HEK293 (cell line): ENCODE measurements around the gene RCAN2.

ENCODE experiments used
- CTCF ChIA-PET: fragments of 350-600 bp; formaldehyde crosslinking; extraction: SDS; loops from one replicate; lab custom pipeline; 2021; ENCODE audit warnings: antibody characterized with exemption; lab: Yijun Ruan, JAX
- POLR2A ChIA-PET: fragments of 300-600 bp; formaldehyde crosslinking; extraction: SDS; loops from one replicate; lab custom pipeline; 2020; ENCODE audit warnings: antibody characterized with exemption, inconsistent platforms; lab: Yijun Ruan, JAX
- H3K27ac ChIP-seq: fragments of 200-500 bp; sonication (Bioruptor generic); 2 replicates; pipeline ENCODE4 v1.5.1; 2014; ENCODE audit warnings: low read depth, low read length, control low read depth, inconsistent platforms; ENCODE audit errors: extremely low read depth
- H3K36me3 ChIP-seq, 2 experiments: fragments of 200-500 bp in 1 of 2; sonication (Bioruptor generic) in 1 of 2; 1 replicate in 1 of 2; 2 replicates in 1 of 2; pipeline ENCODE4 v1.5.1; 2014 to 2017; ENCODE audit warnings: inconsistent platforms in 2 of 2, low read length in 2 of 2; ENCODE audit not compliant: control insufficient read depth in 2 of 2, insufficient read depth in 1 of 2
- H3K4me1 ChIP-seq: fragments of 200-500 bp; sonication (Bioruptor generic); 2 replicates; pipeline ENCODE4 v1.5.1; 2014; ENCODE audit warnings: mild to moderate bottlenecking, low read length, inconsistent platforms; ENCODE audit not compliant: control insufficient read depth, insufficient read depth
- H3K4me3 ChIP-seq: 2 replicates; pipeline ENCODE4 v1.5.1; 2011; ENCODE audit warnings: low read depth, mild to moderate bottlenecking, control low read depth, low read length, moderate library complexity
- H3K9me3 ChIP-seq: fragments of 200-500 bp; sonication (Bioruptor generic); 2 replicates; pipeline ENCODE4 v1.5.1; 2014; ENCODE audit warnings: low read depth, low read length, inconsistent platforms; ENCODE audit not compliant: control insufficient read depth, insufficient read depth
- AEBP2 ChIP-seq: fragments of 450-650 bp; formaldehyde crosslinking; IDR thresholded peaks from 2 replicates; pipeline ENCODE4 v1.5.1; 2016; ENCODE audit warnings: missing biosample characterization, missing genetic modification characterization, borderline replicate concordance
- BCL11B ChIP-seq: fragments of 450-650 bp; formaldehyde crosslinking; IDR thresholded peaks from 2 replicates; pipeline ENCODE4 v1.5.1; 2016; ENCODE audit warnings: low read depth, missing biosample characterization, missing genetic modification characterization
- ELK4 ChIP-seq: IDR thresholded peaks from 2 replicates; pipeline ENCODE4 v1.6.1; 2011; ENCODE audit warnings: mild to moderate bottlenecking, low read depth, low read length, borderline replicate concordance
- HOXC10 ChIP-seq: sonication (generic); formaldehyde crosslinking; IDR thresholded peaks from 2 replicates; pipeline ENCODE4 v1.8.1; 2023; ENCODE audit warnings: mild to moderate bottlenecking, missing genetic modification reagents
- INSM2 ChIP-seq: fragments of 450-650 bp; formaldehyde crosslinking; IDR thresholded peaks from 2 replicates; pipeline ENCODE4 v1.5.1; 2016; ENCODE audit warnings: missing biosample characterization, missing genetic modification characterization
- KLF10 ChIP-seq: fragments of 450-650 bp; IDR thresholded peaks from 2 replicates; pipeline ENCODE4 v1.5.1; 2018; ENCODE audit warnings: missing biosample characterization, mild to moderate bottlenecking, missing genetic modification characterization
- OSR2 ChIP-seq: fragments of 450-650 bp; formaldehyde crosslinking; IDR thresholded peaks from 2 replicates; pipeline ENCODE4 v1.5.1; 2016; ENCODE audit warnings: missing biosample characterization, missing genetic modification characterization
- REPIN1 ChIP-seq: fragments of 450-650 bp; formaldehyde crosslinking; IDR thresholded peaks from 2 replicates; pipeline ENCODE4 v1.5.1; 2017; ENCODE audit warnings: missing biosample characterization, missing genetic modification characterization, low read depth
- REST ChIP-seq: fragments of 450-650 bp; formaldehyde crosslinking; IDR thresholded peaks from 2 replicates; pipeline ENCODE4 v1.5.1; 2016; ENCODE audit warnings: missing biosample characterization, missing genetic modification characterization
- SALL2 ChIP-seq: fragments of 450-650 bp; formaldehyde crosslinking; IDR thresholded peaks from 2 replicates; pipeline ENCODE4 v1.5.0; 2017; ENCODE audit warnings: missing biosample characterization, mild to moderate bottlenecking, missing genetic modification characterization, borderline replicate concordance
- SP7 ChIP-seq: fragments of 450-650 bp; formaldehyde crosslinking; IDR thresholded peaks from 2 replicates; pipeline ENCODE4 v1.5.1; 2016; ENCODE audit warnings: missing biosample characterization, missing genetic modification characterization
- ZBTB6 ChIP-seq: fragments of 450-650 bp; formaldehyde crosslinking; IDR thresholded peaks from 2 replicates; pipeline ENCODE4 v1.5.1; 2017; ENCODE audit warnings: missing biosample characterization, missing genetic modification characterization
- ZBTB8A ChIP-seq: fragments of 450-650 bp; formaldehyde crosslinking; IDR thresholded peaks from 2 replicates; pipeline ENCODE4 v1.5.1; 2016; ENCODE audit warnings: missing biosample characterization, missing genetic modification characterization
- ZFP3 ChIP-seq: fragments of 450-650 bp; formaldehyde crosslinking; IDR thresholded peaks from 2 replicates; pipeline ENCODE4 v1.5.1; 2016; ENCODE audit warnings: low read depth, missing biosample characterization, missing genetic modification characterization
- ZNF211 ChIP-seq: fragments of 450-650 bp; formaldehyde crosslinking; IDR thresholded peaks from 2 replicates; pipeline ENCODE4 v1.5.1; 2016; ENCODE audit warnings: low read depth, missing biosample characterization, missing genetic modification characterization
- ZNF549 ChIP-seq: fragments of 450-650 bp; IDR thresholded peaks from 2 replicates; pipeline ENCODE4 v1.5.1; 2018; ENCODE audit warnings: missing biosample characterization, missing genetic modification characterization, mild to moderate bottlenecking, inconsistent platforms, moderate library complexity
- ZNF555 ChIP-seq: fragments of 450-650 bp; formaldehyde crosslinking; conservative IDR thresholded peaks from 2 replicates; pipeline ENCODE4 v1.5.1; 2017; ENCODE audit warnings: missing biosample characterization, mild to moderate bottlenecking, missing genetic modification characterization, inconsistent platforms
- ZNF561 ChIP-seq: fragments of 450-650 bp; IDR thresholded peaks from 2 replicates; pipeline ENCODE4 v1.5.1; 2018; ENCODE audit warnings: missing biosample characterization, missing genetic modification characterization, borderline replicate concordance
- ZNF596 ChIP-seq: fragments of 450-650 bp; IDR thresholded peaks from 2 replicates; pipeline ENCODE4 v1.5.0; 2018; ENCODE audit warnings: missing biosample characterization, mild to moderate bottlenecking, missing genetic modification characterization, moderate library complexity
- ZNF621 ChIP-seq: fragments of 450-650 bp; formaldehyde crosslinking; IDR thresholded peaks from 2 replicates; pipeline ENCODE4 v1.5.1; 2017; ENCODE audit warnings: missing biosample characterization, missing genetic modification characterization
- ZNF624 ChIP-seq: fragments of 450-650 bp; formaldehyde crosslinking; IDR thresholded peaks from 2 replicates; pipeline ENCODE4 v1.5.1; 2017; ENCODE audit warnings: missing biosample characterization, missing genetic modification characterization
- ZNF660 ChIP-seq: fragments of 450-650 bp; IDR thresholded peaks from 2 replicates; pipeline ENCODE4 v1.5.1; 2018; ENCODE audit warnings: missing biosample characterization, mild to moderate bottlenecking, missing genetic modification characterization
- ZNF837 ChIP-seq: fragments of 450-650 bp; formaldehyde crosslinking; IDR thresholded peaks from 2 replicates; pipeline ENCODE4 v1.5.1; 2016; ENCODE audit warnings: missing biosample characterization, missing genetic modification characterization
- ZSCAN16 ChIP-seq: fragments of 450-650 bp; formaldehyde crosslinking; IDR thresholded peaks from 2 replicates; pipeline ENCODE4 v1.5.1; 2016; ENCODE audit warnings: missing biosample characterization, missing genetic modification characterization

Gene RCAN2

GRCh38 chr6:46281110-46281509 lies 210.1 kb downstream of the RCAN2 start:
- POLR2A ChIA-PET = no interaction called here

GRCh38 chr6:46279874-46280273 lies 211.4 kb downstream of the RCAN2 start:
- ChIA-PET POLR2A (interaction anchor here (0.6 kb wide), 1 partner anchor 57 kb away, joined by 3 read pairs; no protein-coding TSS in a partner anchor), CTCF (no interaction called here)
- H3K36me3 ChIP-seq = no peaks in the 10 kb centered on the region

More at GRCh38 chr6:46281110-46281509, 210.1 kb downstream of the RCAN2 start:
- H3K27ac ChIP-seq = no peak overlapping the region
- CTCF ChIA-PET = no interaction called here
- no peak for TF ChIP-seq ZNF837 (tag by site-specific recombination)
- TF ChIP-seq ELK4 = no peak
- no peak for TF ChIP-seq KLF10 (tag by site-specific recombination)
- TF ChIP-seq BCL11B (tag by site-specific recombination) = no peak
- no peak for TF ChIP-seq ZNF621 (tag by site-specific recombination)
- H3K36me3 ChIP-seq = no peaks in the 10 kb centered on the region
- H3K4me1 ChIP-seq = no peaks in the 10 kb centered on the region
- H3K4me3 ChIP-seq = no peak overlapping the region
- H3K9me3 ChIP-seq = no peaks in the 10 kb centered on the region

GRCh38 chr6:46276576-46277142 lies 214.6 kb downstream of the RCAN2 start:
- POLR2A ChIA-PET = no interaction called here
- Histone ChIP-seq H3K36me3 (no peaks in the 10 kb centered on the region), H3K4me1 (no peaks in the 10 kb centered on the region), H3K9me3 (no peaks in the 10 kb centered on the region), H3K4me3 (no peak overlapping the region), H3K27ac (no peak overlapping the region)
- CTCF ChIA-PET = interaction anchor here (1.5 kb wide), 1 partner anchor 10 kb away, joined by 4 read pairs; no protein-coding TSS in a partner anchor
- no peak for TF ChIP-seq ZNF660 (tag by site-specific recombination)
- no peak for TF ChIP-seq ZBTB6 (tag by site-specific recombination)
- TF ChIP-seq REPIN1 (tag by site-specific recombination) = no peak
- no peak for TF ChIP-seq ZNF211 (tag by site-specific recombination)
- no peak for TF ChIP-seq AEBP2 (tag by site-specific recombination)
- TF ChIP-seq HOXC10 (CRISPR knock-in tag) = no peak
- TF ChIP-seq INSM2 (tag by site-specific recombination) = no peak

More at GRCh38 chr6:46279874-46280273, 211.4 kb downstream of the RCAN2 start:
- no peaks in the 10 kb centered on the region for H3K4me1 ChIP-seq
- H3K9me3 ChIP-seq = no peaks in the 10 kb centered on the region
- TF ChIP-seq ZNF621 (tag by site-specific recombination) (no peak), ZNF624 (tag by site-specific recombination) (no peak), SALL2 (tag by site-specific recombination) (no peak), ZNF555 (no peak), ZBTB8A (no peak), SP7 (no peak), OSR2 (tag by site-specific recombination) (no peak), ZNF549 (tag by site-specific recombination) (no peak), ZSCAN16 (tag by site-specific recombination) (no peak), ZNF561 (tag by site-specific recombination) (no peak), ZFP3 (no peak), ZNF596 (tag by site-specific recombination) (no peak), REST (tag by site-specific recombination) (no peak)
- H3K4me3 ChIP-seq = no peak overlapping the region
- no peak overlapping the region for H3K27ac ChIP-seq
